ENCODE measurements around the gene THTPA.

DNA sequence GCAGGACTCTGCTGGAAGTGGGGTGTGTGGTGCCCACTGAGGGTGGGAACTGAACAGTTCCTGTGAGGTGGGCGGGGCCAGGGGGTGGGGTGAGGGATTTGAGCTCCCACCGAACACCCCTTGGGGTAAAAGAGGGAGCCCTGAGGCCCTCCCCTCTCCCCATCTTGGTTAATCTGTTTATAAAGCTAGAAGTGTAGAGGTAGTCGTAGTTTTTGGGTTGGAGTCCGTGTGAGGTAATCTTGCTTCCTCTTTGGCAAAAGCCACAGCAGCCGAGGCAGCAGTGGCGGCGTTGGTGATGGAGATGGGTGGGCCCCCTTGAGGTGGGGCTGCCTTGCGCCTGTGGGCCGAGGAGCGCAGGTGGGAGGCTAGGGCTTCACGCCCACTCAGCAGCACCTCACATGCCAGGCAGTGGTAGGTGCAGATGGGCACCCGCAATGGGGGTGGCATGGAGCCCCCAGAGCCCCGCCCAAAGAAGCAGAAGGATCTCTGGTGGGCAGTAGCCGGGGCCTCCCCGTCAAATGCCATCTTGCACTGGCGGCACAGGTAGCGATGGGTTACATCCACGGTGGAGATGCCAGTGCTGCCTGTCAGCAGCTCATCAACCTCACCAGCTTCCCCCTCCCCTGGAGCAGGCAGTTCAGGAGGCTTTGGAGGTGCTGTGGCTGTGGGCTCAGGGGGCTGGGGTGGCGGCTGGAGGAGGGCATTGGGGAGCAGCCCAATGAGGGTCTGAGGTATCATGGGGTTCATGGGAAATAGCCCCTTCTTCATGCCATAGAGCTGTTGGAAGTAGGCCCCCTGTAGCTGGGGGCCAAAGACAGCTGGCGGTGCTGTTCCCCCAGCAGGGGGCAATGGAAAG is 34.1 kb upstream of the THTPA start:
- no peak for TF ChIP-seq POLR2A (IDR thresholded peaks at IDR 0.05)
- TF ChIP-seq, protein P1, sequence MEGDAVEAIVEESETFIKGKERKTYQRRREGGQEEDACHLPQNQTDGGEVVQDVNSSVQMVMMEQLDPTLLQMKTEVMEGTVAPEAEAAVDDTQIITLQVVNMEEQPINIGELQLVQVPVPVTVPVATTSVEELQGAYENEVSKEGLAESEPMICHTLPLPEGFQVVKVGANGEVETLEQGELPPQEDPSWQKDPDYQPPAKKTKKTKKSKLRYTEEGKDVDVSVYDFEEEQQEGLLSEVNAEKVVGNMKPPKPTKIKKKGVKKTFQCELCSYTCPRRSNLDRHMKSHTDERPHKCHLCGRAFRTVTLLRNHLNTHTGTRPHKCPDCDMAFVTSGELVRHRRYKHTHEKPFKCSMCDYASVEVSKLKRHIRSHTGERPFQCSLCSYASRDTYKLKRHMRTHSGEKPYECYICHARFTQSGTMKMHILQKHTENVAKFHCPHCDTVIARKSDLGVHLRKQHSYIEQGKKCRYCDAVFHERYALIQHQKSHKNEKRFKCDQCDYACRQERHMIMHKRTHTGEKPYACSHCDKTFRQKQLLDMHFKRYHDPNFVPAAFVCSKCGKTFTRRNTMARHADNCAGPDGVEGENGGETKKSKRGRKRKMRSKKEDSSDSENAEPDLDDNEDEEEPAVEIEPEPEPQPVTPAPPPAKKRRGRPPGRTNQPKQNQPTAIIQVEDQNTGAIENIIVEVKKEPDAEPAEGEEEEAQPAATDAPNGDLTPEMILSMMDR (IDR thresholded peaks at IDR 0.05): no peak
